ENCODE data around the gene TCFL5.
"Not testable (repeated sequence)": the region's sequence is repeated elsewhere in the genome, so short reads cannot be mapped to it uniquely, and the experiment has no call there.

The TCFL5 gene

DNA sequence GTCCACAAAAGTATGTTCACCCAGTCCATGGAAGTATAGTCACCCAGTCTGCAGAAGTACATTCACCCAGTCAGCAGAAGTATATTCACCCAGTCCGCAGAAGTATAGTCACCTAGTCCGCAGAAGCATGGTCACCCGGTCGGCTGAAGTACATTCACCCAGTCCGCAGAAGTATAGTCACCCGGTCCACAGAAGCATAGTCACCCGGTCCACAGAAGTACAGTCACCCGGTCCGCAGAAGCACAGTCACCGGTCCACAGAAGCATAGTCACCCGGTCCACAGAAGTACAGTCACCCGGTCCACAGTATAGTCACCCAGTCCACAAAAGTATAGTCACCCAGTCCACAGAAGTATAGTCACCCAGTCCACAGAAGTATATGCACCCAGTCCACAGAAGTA lies 8.8 kb downstream of the TCFL5 start:
- no peak for DNase-seq

DNA sequence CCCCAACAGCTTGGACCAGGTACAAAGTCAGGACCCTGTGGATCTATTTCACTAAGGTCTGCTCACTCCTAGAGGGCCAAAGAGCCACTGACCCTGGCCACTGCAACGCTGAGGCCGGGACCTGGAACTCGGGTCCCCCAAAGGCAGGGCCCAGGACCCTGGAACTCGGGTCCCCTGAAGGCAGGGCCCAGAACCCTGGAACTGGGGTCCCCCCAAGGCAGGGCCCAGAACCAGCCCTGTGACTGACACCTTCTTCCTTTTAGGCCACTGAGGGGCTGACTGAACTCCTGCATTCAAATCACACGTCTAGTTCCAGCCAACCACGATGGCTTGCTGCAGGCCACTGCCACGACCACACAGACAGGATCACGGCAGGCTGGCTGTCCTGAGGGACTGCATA lies 9.4 kb downstream of the TCFL5 start:
- no peak for DNase-seq

DNA sequence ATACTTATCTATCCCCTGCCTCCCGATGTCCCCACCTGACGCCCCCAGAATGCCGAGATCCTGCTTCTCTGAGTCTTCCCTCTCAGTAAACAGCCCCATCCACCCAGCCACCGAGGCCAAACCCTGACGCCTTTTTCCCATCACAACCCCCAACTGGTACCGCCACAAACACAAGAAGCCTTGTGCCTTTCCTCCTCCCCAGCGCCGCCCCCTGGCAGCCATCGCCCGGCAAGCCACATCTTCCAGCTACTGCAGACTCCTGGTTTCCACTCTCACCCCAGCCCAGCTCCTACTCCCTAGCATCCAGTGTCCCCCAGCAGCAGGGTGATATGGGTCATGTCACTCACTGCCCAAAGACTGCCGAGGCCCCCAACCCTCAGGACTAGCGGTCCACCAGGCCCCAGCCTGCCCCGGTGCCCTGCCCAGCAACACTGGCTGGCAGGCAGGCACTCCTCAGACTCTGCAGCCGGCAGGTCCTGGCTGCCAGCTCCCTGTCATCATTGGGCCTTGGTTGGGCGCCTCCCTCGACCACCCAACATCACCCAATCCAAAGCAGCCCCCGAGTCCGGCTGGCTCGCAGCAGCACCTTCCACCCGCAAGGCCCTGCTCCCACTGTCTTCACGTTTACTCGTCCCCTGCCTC lies 11.2 kb downstream of the TCFL5 start:
- DNase-seq: no peak

DNA sequence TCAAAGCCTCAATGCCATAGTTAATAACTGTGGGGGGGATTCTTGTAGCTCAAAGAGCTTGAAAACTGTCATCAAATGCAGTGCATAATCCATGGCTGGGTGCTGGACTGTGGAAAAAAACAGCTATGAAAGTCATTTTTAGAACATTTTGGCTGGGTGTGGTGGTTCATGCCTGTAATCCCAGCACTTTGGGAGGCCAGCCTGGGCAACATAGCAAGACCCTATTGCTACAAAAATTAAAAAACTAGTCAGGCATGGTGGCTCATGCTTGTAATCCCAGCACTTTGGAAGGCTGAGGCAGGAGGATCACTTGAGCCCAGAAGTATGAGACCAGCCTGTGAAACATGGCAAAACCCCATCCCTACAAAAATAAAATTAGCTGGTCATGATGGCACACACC lies 12.2 kb downstream of the TCFL5 start:
- DNase-seq: no peak

DNA sequence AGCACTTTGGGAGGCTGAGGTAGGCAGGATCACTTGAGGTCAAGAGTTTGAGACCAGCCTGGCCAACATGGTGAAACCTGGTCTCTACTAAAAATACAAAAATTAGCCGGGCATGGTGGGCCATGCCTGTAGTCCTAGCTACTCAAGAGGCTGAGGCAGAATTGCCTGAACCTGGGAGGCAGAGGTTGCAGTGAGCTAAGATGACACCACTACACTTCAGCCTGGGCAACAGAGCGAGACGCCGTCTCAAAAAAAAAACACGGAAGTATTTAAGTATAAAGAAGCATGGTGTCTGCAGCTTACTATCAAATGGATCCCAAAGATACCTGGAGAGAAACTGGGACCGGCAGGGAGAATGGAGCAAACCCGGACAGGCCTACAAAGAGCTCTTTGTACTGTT lies 12.7 kb downstream of the TCFL5 start:
- DNase-seq: not testable (repeated sequence)

DNA sequence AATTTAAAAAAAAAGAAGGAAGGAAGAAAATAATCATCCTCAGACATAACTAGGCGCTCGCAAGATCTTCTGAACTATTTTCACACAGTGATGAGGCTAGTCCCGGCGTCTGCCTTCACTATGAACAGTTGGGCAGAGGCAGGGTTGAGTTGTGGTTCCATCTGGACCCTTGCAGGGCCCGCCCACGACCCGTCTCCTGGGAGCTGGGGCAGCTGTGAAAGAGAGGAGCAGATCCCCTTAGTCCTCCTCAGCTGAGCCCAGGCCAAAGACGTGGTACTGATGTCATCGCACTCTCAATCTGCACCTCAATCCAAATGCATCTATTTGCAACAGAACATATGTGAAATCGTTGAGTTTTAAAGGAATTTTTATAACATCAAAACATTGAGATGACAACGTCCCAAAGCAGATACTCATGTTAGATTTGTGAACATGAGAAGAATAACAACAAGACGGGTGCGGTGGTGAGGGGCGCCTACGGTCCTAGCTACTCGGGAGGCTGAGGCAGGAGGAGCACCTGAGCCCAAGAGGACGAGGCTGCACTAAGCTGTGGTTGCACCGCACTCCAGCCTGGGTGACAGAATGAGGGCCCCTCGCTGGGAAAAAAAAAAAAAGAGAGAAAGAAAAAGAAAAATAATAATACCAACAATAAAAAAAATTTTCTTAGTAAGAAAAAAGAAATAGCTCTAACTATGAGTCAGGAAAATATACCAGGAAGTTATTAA lies 15.3 kb downstream of the TCFL5 start:
- no peak for DNase-seq

DNA sequence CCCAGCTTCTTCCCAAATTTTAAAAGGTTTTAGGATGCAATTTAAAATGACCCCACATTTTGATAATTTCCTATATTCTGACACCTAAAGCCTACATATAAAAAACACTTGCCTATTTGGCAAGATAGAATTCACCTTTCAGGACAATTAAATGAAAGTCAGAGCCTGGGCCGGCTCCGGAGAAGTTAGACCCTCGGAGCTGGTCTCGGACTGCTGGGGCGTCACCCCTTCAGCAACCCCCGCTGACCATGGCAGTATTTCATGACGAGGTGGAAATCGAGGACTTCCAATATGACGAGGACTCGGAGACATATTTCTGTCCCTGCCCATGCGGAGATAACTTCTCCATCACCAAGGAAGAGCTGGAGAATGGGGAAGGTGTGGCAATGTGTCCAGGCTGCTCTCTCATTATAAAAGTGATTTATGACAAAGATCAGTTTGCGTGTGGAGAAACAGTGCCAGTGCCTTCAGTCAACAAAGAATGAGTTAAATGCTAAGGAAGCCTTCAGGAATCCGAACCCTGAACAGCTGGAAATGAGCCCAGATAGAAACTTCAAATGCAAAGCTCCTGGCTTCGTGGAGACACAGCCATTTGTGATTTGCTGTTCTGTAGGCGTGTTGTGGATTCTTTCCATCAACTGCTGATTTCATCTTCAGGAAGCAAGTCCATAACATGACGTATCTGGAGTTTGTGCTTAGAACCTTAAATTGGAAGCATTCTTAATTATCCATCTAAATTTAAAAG lies 16.0 kb downstream of the TCFL5 start:
- DNase-seq: no peak

DNA sequence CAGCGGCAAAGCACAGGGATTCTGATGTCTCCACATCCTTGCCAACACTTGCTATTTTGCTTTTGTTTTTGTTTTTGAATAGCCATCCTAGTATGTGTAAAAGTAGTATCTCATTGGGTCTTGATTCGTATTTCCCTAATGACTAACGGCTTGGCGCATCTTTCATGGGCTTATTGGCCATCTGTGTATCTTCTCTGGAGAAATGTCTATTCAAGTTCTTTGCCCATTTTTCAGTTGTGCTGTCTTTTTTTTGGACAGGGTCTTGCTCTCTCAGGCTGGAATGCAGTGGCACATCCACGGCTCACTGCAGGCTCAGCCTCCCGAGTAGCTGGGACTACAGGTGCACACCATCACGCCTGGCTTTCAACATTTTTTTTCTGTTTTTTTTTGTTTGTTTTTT lies 17.4 kb downstream of the TCFL5 start:
- no peak for DNase-seq

DNA sequence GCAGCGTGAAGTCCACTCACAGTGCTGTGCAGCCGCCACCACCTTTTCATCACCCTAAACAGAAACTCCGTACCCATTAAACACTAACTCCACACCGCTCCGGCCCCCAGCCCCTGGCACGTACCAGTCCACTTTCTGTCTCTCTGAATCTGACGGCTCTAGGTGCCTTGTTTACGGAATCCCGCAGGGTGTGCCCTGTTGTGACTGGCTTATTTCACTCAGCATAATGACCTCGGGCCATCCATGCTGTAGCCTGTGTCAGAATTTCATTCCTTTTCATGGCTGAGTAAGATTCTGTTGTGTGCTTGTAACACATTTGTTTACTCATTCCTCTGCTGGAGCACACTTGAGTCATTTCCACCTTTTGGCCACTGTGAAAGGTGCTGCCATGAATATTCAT lies 18.0 kb downstream of the TCFL5 start:
- DNase-seq: no peak

DNA sequence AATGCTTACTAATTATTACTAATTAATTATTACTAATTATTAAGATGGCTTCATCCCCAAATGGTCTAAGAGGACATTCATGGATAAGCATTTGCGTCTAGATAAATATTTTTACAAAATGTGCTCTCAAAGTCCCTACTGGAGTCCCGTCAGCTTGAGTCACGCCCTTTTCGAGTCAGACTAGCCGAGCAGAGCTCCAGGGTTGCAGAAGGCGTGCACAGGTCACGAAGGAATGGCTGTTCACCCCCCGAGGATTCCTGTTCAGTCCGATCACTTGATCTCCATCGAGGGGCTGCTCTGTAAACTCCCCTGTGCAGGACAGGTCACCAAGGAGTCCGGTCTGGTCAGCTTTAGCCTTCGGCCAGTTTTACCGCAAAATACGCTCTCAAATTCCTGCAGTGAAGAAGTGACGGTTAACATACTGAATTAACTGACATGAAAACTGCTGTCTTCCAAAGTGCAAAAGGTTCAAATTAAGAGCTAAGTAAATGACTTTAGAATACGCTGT lies 19.9 kb downstream of the TCFL5 start:
- no peak for DNase-seq

DNA sequence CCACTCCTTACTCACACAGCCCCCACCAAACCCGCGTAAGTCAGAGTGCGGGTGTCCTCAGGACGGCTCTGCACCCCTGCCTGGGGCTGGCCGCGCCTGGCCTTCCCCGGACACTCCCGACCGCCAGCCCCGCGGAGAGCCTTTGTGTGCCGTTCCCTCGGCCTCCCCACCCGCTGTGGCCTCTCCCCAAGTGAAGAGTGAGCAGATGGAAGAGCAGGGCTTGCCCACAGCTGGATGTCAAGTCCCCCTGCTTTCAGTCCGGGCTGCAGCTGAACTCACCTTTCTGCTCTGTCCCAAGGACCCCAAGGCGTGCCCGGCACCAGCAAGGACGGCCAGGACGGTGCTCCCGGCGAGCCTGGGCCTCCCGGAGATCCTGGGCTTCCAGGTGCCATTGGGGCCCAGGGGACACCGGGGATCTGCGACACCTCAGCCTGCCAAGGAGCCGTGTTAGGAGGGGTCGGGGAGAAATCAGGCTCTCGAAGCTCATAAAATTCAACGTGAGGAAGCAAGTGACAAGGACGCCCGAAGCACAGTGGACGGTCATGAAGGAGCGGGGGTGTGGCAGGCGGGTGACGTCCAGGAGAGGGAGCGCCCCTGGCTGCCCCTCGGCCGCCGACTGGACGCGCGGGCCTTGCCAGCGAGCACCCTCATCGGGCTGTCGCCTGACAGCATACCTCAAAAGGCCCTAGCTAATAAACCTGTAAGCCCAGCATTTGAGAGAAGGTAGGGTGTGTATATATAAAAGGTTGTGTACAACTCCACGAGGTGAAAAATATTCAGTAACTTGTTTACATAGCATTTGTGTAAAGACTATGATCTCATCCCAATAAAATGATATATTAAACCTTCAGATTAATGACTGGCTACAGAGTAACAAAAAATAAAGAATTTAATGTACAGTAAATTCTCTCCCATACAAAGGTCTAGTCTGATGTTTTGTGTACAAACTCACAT lies 21.1 kb downstream of the TCFL5 start:
- no peak for DNase-seq

DNA sequence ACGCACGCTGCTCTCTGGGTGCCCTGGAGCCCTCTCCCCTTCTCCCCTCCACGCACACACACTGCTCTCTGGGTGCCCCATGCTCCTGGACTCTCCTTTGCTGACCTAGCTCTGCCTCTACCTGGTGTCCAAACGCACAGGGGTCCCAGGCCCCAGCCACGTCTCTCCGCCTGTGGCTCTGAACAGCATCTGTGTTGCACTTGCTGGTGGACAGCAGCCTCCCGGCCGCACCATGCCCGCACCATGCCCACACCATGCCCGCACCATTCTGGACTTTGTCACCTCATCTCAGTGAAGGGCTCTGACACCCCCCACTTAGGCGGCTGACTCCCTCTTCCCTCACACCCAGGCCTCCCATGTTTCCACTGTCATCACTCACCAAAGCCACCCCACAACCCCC lies 21.8 kb downstream of the TCFL5 start:
- no peak for DNase-seq

DNA sequence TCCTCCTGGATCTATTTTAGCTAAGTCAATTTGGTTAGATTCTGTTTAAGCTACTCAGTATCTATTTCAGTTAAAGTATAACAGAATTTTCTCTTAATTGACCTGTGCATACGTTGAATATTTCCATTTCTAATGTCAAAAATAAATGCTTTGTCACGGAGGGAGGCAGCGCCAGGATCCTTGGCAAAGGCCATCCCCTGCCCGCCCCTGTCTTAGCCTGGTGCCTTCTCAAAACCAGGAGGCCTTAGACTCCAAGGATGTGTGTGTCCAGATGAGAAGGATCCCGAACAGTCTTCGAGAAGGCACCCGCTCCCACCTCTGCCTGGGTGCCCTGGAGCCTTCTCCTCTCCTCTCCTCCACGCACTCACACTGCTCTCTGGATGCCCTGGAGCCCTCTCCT lies 22.4 kb downstream of the TCFL5 start:
- DNase-seq: no peak

DNA sequence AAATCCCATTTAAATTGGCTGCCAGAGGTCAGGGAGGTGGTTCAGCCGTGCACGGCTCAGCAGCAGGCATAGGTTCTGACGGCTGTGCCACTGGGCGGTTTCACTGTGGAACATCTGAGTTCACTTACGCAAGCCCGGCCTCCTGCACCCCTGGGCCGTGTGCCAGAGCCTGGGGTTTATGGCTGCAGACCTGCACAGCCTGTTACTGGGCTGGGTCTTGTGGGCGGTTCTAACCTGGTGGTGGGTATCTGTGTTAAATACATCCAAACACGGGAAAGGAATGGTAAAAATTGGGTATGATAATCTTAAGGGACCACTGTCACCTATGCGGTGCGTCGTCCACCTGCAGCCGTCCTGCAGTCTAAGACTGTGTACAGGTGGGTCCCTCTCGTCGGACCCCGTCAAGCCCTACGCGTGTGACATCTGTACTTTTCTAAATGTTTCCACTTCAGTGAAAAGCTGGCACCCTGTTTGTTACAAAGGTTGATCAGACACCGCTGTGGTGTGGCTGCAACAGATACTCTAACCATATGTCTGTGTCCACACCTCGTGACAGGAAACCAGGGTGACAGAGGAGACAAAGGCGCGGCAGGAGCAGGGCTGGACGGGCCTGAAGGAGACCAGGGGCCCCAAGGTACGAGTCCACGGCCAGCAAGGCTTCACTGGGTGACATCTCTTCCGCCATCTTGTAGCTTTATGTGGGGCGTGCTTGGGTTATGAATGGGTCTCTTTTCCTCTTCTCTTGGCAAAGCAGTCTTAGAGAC lies 23.3 kb downstream of the TCFL5 start:
- DNase-seq: peak in 1 of 2 experiments; percentile 35

DNA sequence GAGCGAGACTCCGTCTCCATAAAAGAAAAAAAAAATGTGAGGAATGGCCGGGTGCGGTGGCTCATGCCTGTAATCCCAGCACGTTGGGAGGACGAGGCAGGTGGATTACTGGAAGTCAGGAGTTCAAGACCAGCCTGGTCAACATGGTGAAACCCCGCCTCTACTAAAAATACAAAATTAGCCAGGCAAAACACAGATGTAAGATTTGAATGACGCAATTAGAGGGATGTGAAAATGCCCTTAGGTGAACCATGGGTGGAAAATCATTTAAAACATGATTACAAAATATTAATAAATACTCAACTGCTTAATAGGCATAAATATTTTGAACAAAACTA lies 23.9 kb downstream of the TCFL5 start:
- no peak for DNase-seq

DNA sequence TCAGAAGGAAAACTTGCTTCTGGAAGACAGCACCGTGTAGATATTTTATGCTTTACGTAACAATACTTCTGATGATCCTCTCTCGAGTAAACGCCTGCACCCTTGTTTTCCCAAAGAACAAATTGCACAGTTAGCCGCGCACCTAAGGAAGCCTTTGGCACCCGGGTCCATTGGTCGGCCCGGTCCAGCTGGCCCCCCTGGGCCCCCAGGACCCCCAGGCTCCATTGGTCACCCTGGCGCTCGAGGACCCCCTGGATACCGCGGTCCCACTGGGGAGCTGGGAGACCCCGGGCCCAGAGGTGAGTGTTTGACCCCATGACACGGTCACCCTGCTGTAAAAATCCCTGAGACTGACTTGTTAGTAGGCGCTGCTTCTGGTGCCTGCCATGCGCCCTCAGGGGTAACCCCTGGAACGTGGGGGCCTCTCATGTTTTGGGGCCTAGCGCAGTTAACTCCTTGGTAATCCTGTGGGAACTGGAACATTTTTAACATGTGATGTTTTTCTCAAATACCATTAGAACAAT lies 24.6 kb downstream of the TCFL5 start:
- no peak for DNase-seq

DNA sequence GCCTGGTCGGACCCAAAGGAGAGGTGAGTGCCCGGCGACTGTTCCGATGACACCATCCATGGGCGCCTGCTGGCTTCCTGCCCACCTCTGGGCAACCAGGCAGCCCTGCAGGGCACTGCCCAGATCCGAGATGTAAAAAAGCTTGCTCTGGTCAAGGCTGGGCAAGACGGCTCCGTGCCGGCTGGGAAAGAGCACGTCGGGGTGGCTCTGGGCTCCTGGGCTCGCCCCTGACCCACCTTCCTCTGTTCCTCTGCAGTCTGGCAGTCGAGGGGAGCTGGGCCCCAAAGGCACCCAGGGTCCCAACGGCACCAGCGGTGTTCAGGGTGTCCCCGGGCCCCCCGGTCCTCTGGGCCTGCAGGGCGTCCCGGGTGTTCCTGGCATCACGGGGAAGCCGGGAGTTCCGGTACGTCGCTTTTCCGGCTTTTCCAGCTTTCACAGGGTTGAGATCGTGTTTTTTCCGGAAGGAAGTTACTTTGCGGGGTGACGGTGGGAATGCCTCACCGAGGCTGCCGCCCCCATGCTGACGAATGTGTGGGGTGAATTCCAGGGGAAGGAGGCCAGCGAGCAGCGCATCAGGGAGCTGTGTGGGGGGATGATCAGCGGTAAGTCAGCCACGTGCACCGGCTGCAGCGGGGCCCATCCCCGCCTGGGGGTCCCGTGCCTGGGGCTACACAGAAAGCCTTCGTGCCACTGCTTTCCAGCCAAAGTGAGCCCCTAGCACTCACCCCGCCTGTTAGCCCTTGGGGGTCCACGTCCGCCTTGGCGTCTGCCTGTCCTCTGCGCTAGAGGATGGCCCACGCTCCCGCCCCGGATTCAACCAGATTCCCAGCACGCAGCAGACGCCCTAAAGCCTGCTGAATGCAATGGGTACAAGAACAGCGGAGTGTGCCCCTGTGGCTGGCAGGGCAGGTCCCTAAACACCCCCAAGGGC lies 25.4 kb downstream of the TCFL5 start:
- DNase-seq: no peak

DNA sequence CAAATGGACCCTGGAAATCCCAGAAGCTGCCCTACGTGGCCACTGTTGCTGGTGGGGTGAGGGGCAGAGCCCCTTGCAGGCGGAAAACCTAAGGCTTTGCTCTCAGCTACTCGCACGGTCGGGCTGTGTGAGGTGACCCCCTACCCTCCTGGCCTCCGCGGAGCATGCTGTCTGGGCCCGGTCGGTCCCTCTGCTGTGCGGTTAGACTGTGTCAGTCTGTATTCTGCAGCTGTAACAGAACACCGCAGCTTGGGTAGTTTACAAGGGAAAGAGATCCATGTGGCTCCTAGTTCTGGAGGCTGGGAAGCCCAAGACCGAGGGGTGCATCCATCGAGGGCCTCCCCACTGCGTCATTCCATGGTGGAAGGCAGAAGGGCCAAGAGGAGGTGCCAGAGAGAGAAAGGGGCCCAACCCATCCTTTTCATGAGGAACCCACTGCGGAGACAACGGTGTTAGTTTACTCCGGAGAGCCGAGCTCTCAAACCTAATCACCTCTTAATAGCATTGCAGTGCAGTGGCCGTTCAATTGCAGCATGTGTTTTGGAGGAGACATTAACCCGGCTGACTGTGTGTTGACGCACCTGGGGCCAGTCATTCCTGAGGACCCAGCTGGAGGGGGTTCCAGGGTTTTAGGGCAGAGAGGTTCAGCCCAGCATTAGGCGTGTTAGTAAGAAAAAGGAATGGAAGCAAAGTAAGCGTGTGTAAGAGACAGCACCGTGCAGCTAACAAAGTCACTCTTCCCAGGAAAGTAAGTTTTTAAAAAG lies 26.5 kb downstream of the TCFL5 start:
- no peak for DNase-seq

DNA sequence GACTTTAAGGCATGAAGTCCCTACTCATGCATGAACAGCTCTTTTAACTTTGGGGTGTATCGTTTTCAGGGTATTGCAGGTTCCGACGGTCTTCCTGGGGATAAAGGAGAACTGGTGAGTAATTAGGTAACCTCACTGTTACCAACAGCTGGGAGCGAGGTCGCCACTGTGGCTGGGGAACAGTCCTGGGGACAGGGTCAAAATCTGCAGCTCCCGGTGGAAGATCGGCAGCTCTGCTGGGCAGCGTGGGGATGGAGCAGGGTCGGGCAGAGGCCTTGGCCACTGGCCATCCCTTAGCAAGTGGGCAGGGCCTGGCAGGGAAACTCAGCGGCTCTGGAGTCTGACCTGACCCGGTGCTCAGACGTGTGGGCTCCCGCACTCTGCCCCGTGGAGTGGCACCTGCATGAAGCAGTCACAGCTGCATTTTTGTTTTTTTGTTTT lies 28.7 kb downstream of the TCFL5 start:
- no peak for DNase-seq

Measured in NCI-H446 (cell line).